HepG2 (cell line): ENCODE measurements around the gene BEAN1. TPM values are rescaled to one million over a fixed set of nuclear protein-coding genes. Genes with fewer than 3 reads are reported as not detected.

Experiments
- ATF7 ChIP-seq, 2 experiments: fragments of 450-650 bp in 1 of 2; sonication (generic) in 1 of 2; formaldehyde crosslinking in 1 of 2; IDR thresholded peaks; 2 replicates each; pipeline versions ENCODE4 v1.4.0 to v1.6.1; 2016 to 2020; ENCODE audit warnings: antibody characterized with exemption in 1 of 2, mild to moderate bottlenecking in 1 of 2, missing genetic modification reagents in 1 of 2
- BORCS8-MEF2B ChIP-seq: sonication (generic); formaldehyde crosslinking; IDR thresholded peaks from 2 replicates; pipeline ENCODE4 v1.8.0; 2022; ENCODE audit warnings: mild to moderate bottlenecking, missing genetic modification reagents
- CAMTA2 ChIP-seq: sonication (generic); formaldehyde crosslinking; IDR thresholded peaks from 2 replicates; pipeline ENCODE4 v1.4.0; 2020; ENCODE audit warnings: mild to moderate bottlenecking, missing genetic modification reagents, borderline replicate concordance
- ELF4 ChIP-seq: sonication (generic); formaldehyde crosslinking; IDR thresholded peaks from 2 replicates; pipeline ENCODE4 v1.5.0; 2020; ENCODE audit warnings: missing genetic modification reagents, mild to moderate bottlenecking, moderate library complexity, borderline replicate concordance
- GZF1 ChIP-seq: sonication (generic); formaldehyde crosslinking; IDR thresholded peaks from 2 replicates; pipeline ENCODE4 v1.5.1; 2020; ENCODE audit warnings: mild to moderate bottlenecking, missing genetic modification reagents
- MXD4 ChIP-seq: IDR thresholded peaks from 2 replicates; pipeline ENCODE4 v1.6.1; 2016; ENCODE audit warnings: mild to moderate bottlenecking, missing biosample characterization, missing genetic modification reagents
- RXRB ChIP-seq: IDR thresholded peaks from 2 replicates; pipeline ENCODE4 v1.6.1; 2016; ENCODE audit warnings: borderline replicate concordance, missing genetic modification reagents, missing compliant biosample characterization
- TMF1 ChIP-seq: sonication (generic); formaldehyde crosslinking; IDR thresholded peaks from 2 replicates; pipeline ENCODE4 v1.8.1; 2022; ENCODE audit warnings: low read depth, missing genetic modification reagents
- ZBTB42 ChIP-seq: sonication (generic); formaldehyde crosslinking; IDR thresholded peaks from 2 replicates; pipeline ENCODE4 v1.5.0; 2020; ENCODE audit warnings: mild to moderate bottlenecking, missing genetic modification reagents
- ZNF10 ChIP-seq: sonication (generic); formaldehyde crosslinking; IDR thresholded peaks from 2 replicates; pipeline ENCODE4 v1.4.0; 2020; ENCODE audit warnings: mild to moderate bottlenecking, low read depth, missing genetic modification reagents, borderline replicate concordance
- ZNF205 ChIP-seq: IDR thresholded peaks from 2 replicates; pipeline ENCODE4 v1.6.1; 2018; ENCODE audit warnings: missing biosample characterization, missing genetic modification reagents
- ZNF614 ChIP-seq: IDR thresholded peaks from 2 replicates; pipeline ENCODE4 v1.6.1; 2018; ENCODE audit warnings: missing biosample characterization, missing genetic modification reagents, inconsistent platforms, borderline replicate concordance
- polyA plus RNA-seq, 8 experiments: library from polyadenylated mRNA; depleted of rRNA in 3 of 8; stranded (reverse) in 7 of 8; unstranded in 1 of 8; fragments of >200 nt; fragmentation: Illumina TruSeq in 4 of 8; extraction: Trizol in 4 of 8; gene quantifications; 2 replicates each; pipeline versions ENCODE4 v1.2.1 to v1.2.3, GENCODE V29; 2011 to 2016; ENCODE audit warnings: low read depth in 4 of 8, missing spikeins in 1 of 8, mixed read lengths in 1 of 8; ENCODE audit not compliant: insufficient read depth in 1 of 8
- total RNA-seq, 5 experiments: library from RNA; depleted of rRNA; stranded (reverse); fragments of >200 nt; fragmentation: Illumina TruSeq; extraction: Trizol; gene quantifications; 2 replicates each; pipeline ENCODE4 v1.2.3, GENCODE V29; 2016; ENCODE audit warnings: low read depth in 1 of 5
- TF ChIP-seq, protein P1 (sequence below): sonication (generic); formaldehyde crosslinking; IDR thresholded peaks from 2 replicates; pipeline ENCODE4 v1.9.0; 2021; ENCODE audit warnings: mild to moderate bottlenecking, missing genetic modification reagents
- TF ChIP-seq, protein P2 (sequence below): sonication (generic); formaldehyde crosslinking; IDR thresholded peaks from 2 replicates; pipeline ENCODE4 v1.4.0; 2020; ENCODE audit warnings: missing genetic modification reagents
- TF ChIP-seq, protein P3 (sequence below): sonication (generic); formaldehyde crosslinking; IDR thresholded peaks from 2 replicates; pipeline ENCODE4 v1.4.0; 2020; ENCODE audit warnings: mild to moderate bottlenecking, low read depth, missing genetic modification reagents
- TF ChIP-seq, protein P4 (sequence below): sonication (generic); formaldehyde crosslinking; IDR thresholded peaks from 2 replicates; pipeline ENCODE4 v1.5.0; 2020; ENCODE audit warnings: mild to moderate bottlenecking, missing genetic modification reagents

BEAN1 gene
- total and polyA plus RNA-seq, 2 of the 13 experiments (the other 11 are each of a cell fraction or from before 2014, with no cell fraction given): 0.53 to 1.4 TPM

DNA sequence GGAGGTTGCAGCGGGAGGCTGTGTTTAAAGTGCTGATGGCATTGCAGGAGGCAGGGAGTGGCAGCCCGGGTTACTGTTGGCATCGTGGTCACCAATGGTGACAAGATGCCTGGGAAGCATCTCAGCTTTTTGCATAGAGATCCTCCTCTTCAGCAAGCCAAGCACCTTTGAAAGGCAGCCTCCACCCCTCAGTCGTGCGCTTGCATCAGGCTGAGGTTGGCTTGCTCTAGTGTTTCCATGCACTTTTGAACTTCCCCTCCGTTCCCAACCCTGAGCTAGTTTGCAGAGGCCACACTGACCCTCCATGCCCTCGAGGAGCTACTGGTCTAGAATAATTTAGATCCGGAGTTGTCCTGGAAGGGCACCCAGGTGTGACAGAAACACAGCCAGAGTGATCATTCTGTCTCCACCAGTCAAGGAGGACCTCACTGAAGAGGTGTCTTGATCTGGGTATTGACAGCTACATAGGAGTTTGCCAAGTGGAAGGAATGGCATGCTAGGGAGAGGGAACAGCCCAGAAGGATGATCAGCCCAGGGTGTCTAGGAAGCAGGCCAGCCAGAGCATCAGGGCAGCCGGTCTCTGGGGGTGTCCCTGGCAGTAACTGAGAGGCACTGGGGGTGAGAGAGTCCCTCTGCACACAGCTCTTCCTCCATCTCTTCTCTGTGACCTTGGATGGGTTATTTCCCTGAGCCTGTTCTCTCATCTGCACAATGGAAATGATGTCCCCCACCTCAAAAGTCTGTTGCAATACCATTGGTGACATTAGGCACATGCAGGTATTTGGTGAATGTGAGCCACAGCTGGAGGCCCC is 7.7 kb downstream of the BEAN1 start (continued):
- TF ChIP-seq, protein P1, sequence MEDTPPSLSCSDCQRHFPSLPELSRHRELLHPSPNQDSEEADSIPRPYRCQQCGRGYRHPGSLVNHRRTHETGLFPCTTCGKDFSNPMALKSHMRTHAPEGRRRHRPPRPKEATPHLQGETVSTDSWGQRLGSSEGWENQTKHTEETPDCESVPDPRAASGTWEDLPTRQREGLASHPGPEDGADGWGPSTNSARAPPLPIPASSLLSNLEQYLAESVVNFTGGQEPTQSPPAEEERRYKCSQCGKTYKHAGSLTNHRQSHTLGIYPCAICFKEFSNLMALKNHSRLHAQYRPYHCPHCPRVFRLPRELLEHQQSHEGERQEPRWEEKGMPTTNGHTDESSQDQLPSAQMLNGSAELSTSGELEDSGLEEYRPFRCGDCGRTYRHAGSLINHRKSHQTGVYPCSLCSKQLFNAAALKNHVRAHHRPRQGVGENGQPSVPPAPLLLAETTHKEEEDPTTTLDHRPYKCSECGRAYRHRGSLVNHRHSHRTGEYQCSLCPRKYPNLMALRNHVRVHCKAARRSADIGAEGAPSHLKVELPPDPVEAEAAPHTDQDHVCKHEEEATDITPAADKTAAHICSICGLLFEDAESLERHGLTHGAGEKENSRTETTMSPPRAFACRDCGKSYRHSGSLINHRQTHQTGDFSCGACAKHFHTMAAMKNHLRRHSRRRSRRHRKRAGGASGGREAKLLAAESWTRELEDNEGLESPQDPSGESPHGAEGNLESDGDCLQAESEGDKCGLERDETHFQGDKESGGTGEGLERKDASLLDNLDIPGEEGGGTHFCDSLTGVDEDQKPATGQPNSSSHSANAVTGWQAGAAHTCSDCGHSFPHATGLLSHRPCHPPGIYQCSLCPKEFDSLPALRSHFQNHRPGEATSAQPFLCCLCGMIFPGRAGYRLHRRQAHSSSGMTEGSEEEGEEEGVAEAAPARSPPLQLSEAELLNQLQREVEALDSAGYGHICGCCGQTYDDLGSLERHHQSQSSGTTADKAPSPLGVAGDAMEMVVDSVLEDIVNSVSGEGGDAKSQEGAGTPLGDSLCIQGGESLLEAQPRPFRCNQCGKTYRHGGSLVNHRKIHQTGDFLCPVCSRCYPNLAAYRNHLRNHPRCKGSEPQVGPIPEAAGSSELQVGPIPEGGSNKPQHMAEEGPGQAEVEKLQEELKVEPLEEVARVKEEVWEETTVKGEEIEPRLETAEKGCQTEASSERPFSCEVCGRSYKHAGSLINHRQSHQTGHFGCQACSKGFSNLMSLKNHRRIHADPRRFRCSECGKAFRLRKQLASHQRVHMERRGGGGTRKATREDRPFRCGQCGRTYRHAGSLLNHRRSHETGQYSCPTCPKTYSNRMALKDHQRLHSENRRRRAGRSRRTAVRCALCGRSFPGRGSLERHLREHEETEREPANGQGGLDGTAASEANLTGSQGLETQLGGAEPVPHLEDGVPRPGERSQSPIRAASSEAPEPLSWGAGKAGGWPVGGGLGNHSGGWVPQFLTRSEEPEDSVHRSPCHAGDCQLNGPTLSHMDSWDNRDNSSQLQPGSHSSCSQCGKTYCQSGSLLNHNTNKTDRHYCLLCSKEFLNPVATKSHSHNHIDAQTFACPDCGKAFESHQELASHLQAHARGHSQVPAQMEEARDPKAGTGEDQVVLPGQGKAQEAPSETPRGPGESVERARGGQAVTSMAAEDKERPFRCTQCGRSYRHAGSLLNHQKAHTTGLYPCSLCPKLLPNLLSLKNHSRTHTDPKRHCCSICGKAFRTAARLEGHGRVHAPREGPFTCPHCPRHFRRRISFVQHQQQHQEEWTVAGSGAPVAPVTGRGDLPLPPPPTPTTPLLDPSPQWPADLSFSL (CRISPR knock-in tag): no peak
- TF ChIP-seq ZNF614 (CRISPR knock-in tag) (peak; percentile 43), ZNF10 (no peak), TMF1 (CRISPR knock-in tag) (no peak), BORCS8-MEF2B (CRISPR knock-in tag) (no peak), ZNF205 (CRISPR knock-in tag) (no peak), ZBTB42 (0 out of 2 replicates have a peak, but pooled peaks have one; percentile 61), ELF4 (CRISPR knock-in tag) (no peak), ATF7 (IDR thresholded peaks at IDR 0.05) (no peak), ATF7 (CRISPR knock-in tag; IDR thresholded peaks at IDR 0.05) (no peak), CAMTA2 (CRISPR knock-in tag) (no peak), RXRB (peak; percentile 85), GZF1 (CRISPR knock-in tag) (no peak), MXD4 (CRISPR knock-in tag) (no peak)
- TF ChIP-seq, protein P2, sequence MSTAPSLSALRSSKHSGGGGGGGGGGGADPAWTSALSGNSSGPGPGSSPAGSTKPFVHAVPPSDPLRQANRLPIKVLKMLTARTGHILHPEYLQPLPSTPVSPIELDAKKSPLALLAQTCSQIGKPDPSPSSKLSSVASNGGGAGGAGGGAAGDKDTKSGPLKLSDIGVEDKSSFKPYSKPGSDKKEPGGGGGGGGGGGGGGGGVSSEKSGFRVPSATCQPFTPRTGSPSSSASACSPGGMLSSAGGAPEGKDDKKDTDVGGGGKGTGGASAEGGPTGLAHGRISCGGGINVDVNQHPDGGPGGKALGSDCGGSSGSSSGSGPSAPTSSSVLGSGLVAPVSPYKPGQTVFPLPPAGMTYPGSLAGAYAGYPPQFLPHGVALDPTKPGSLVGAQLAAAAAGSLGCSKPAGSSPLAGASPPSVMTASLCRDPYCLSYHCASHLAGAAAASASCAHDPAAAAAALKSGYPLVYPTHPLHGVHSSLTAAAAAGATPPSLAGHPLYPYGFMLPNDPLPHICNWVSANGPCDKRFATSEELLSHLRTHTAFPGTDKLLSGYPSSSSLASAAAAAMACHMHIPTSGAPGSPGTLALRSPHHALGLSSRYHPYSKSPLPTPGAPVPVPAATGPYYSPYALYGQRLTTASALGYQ (CRISPR knock-in tag): no peak
- TF ChIP-seq, protein P3, sequence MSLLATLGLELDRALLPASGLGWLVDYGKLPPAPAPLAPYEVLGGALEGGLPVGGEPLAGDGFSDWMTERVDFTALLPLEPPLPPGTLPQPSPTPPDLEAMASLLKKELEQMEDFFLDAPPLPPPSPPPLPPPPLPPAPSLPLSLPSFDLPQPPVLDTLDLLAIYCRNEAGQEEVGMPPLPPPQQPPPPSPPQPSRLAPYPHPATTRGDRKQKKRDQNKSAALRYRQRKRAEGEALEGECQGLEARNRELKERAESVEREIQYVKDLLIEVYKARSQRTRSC (CRISPR knock-in tag): no peak
- TF ChIP-seq, protein P4, sequence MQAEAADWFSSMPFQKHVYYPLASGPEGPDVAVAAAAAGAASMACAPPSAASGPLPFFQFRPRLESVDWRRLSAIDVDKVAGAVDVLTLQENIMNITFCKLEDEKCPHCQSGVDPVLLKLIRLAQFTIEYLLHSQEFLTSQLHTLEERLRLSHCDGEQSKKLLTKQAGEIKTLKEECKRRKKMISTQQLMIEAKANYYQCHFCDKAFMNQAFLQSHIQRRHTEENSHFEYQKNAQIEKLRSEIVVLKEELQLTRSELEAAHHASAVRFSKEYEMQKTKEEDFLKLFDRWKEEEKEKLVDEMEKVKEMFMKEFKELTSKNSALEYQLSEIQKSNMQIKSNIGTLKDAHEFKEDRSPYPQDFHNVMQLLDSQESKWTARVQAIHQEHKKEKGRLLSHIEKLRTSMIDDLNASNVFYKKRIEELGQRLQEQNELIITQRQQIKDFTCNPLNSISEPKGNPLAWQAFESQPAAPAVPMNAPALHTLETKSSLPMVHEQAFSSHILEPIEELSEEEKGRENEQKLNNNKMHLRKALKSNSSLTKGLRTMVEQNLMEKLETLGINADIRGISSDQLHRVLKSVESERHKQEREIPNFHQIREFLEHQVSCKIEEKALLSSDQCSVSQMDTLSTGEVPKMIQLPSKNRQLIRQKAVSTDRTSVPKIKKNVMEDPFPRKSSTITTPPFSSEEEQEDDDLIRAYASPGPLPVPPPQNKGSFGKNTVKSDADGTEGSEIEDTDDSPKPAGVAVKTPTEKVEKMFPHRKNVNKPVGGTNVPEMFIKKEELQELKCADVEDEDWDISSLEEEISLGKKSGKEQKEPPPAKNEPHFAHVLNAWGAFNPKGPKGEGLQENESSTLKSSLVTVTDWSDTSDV (CRISPR knock-in tag): no peak
